Gastroesophageal sphincter (tissue), 4 donors: ENCODE data around the gene COL4A3. TPM values are rescaled to one million over a fixed set of nuclear protein-coding genes. Genes with fewer than 3 reads are reported as not detected.

Experiments
- ATAC-seq: fragments of 150-250 bp; one replicate; pipeline ENCODE4 v1.9.1; 2016; ENCODE audit warnings: mild to moderate bottlenecking, moderate library complexity
- H3K27ac ChIP-seq, 4 donors: fragments of 200-600 bp; sonication (generic) in 3 of 4; 1 replicate in 3 of 4; 2 replicates in 1 of 4; pipeline ENCODE4 v1.5.1; 2016 to 2019
- H3K27me3 ChIP-seq: fragments of 200-600 bp; sonication (generic); one replicate; pipeline ENCODE4 v1.5.1; 2019
- H3K36me3 ChIP-seq, 2 donors: fragments of 200-600 bp; sonication (generic); one replicate each; pipeline ENCODE4 v1.5.1; 2019; ENCODE audit warnings: control low read depth in 1 of 2
- H3K4me1 ChIP-seq, 3 donors: fragments of 200-600 bp; sonication (generic); 1 replicate in 2 of 3; 2 replicates in 1 of 3; pipeline ENCODE4 v1.5.1; 2016 to 2019; ENCODE audit warnings: control low read depth in 2 of 3
- H3K4me3 ChIP-seq, 2 donors: fragments of 200-600 bp; sonication (generic); one replicate each; pipeline ENCODE4 v1.5.1; 2019; ENCODE audit warnings: mild to moderate bottlenecking in 1 of 2, moderate library complexity in 1 of 2
- H3K9me3 ChIP-seq, 3 donors: fragments of 200-600 bp; sonication (generic); one replicate each; pipeline ENCODE4 v1.5.1; 2017 to 2019; ENCODE audit warnings: control low read depth in 2 of 3
- CTCF ChIP-seq, 4 experiments: fragments of 200-600 bp in 2 of 4; fragments of 450-650 bp in 2 of 4; sonication (generic) in 1 of 4; IDR thresholded peaks; one replicate each; pipeline ENCODE4 v1.5.1; 2017 to 2019; ENCODE audit warnings: antibody characterized with exemption in 4 of 4, mild to moderate bottlenecking in 2 of 4, moderate library complexity in 2 of 4
- EP300 ChIP-seq: sonication (generic); formaldehyde crosslinking; IDR thresholded peaks from one replicate; pipeline ENCODE4 v1.6.1; 2017; ENCODE audit warnings: antibody characterized with exemption, mild to moderate bottlenecking
- POLR2A ChIP-seq, 2 donors: fragments of 450-650 bp; IDR thresholded peaks; one replicate each; pipeline ENCODE4 v1.6.1; 2017; ENCODE audit warnings: antibody characterized with exemption in 2 of 2, mild to moderate bottlenecking in 2 of 2, moderate library complexity in 1 of 2
- POLR2AphosphoS5 ChIP-seq: sonication (generic); formaldehyde crosslinking; IDR thresholded peaks from one replicate; pipeline ENCODE4 v1.6.1; 2017; ENCODE audit warnings: antibody characterized with exemption
- WGBS, 2 donors: methylation state at CpG; one replicate each; pipeline ENCODE4 v1.1.5; 2018; ENCODE audit warnings: low coverage in 1 of 2; 5-methylcytosine and 5-hydroxymethylcytosine counted together
- total RNA-seq, 4 donors: library from RNA; depleted of rRNA; stranded (reverse); fragments of >200 nt; gene quantifications; one replicate each; pipeline ENCODE4 v1.1.0, GENCODE V29; 2016

The COL4A3 gene
- total RNA-seq, 4 donors from 2014 or later: 2.7 to 8.9 (median 6.1) TPM

DNA sequence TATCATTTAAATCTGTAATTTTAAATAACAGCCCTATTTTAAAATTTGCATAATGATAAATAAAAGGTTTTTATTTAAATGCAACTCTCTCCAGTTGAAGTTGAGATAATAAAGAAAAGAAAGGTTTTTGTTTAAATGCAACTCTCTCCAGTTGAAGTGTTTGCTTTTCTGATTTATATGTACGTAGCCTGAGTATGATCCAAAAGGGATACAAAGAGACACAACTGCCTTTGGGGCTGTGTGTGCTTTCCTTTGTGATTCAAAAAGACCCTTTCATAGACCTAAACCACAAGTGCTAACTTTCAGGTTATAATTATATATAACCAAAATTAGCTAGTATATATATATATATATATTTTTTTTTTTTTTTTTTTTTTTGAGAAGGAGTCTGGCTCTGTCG, 84.5 kb downstream of the COL4A3 start:
- Histone ChIP-seq H3K27ac (no peak overlapping the region), H3K4me3 (no peak overlapping the region), H3K36me3 (no peaks in the 10 kb centered on the region), H3K27me3 (no peaks in the 10 kb centered on the region), H3K9me3 (no peaks in the 10 kb centered on the region), H3K4me1 (no peaks in the 10 kb centered on the region)
- TF ChIP-seq EP300 (no peak), POLR2A (IDR thresholded peaks at IDR 0.05) (no peak), POLR2AphosphoS5 (no peak), CTCF (IDR thresholded peaks at IDR 0.05) (no peak)
- ATAC-seq: no peak
- 100% methylated on average over 1 of the region's 2 CpGs for WGBS, 2 donors

DNA sequence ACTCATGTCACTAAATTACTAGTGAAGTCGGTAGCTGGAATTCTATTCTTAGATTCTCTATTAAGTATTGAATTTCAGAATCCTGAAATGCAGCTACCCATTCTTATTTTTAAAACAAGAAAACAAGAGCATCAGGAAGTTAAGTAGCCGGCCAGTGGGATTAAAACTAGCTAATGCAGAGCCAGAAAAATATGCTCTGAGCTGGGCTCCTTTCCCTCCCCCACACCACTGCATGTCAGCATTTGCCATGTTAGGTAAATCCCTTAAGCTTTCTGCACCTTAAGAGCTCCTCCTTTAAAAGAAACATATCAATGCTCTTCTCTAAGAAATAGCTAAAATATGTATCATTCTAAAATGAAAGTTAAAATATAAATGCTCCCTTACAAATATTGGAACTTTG, 88.4 kb downstream of the COL4A3 start:
- no peaks in the 10 kb centered on the region for H3K27me3 ChIP-seq
- no peak overlapping the region for H3K4me3 ChIP-seq
- no peaks in the 10 kb centered on the region for H3K4me1 ChIP-seq
- no peaks in the 10 kb centered on the region for H3K9me3 ChIP-seq
- H3K27ac ChIP-seq: no peak overlapping the region
- H3K36me3 ChIP-seq: peaks cover 0 to 4% of the 10 kb centered on the region in 2 donors
- 31 to 51% methylated on average over 2 of the region's 2 CpGs for WGBS, 2 donors
- no peak for ATAC-seq
- TF ChIP-seq POLR2A (IDR thresholded peaks at IDR 0.05) (no peak), EP300 (no peak), CTCF (IDR thresholded peaks at IDR 0.05) (no peak), POLR2AphosphoS5 (no peak)

GRCh38 chr2:227256605-227257004, 92.2 kb downstream of the COL4A3 start:
- H3K4me1 ChIP-seq: no peaks in the 10 kb centered on the region
- no peaks in the 10 kb centered on the region for H3K27me3 ChIP-seq
- ATAC-seq: no peak
- no peak for TF ChIP-seq POLR2A (IDR thresholded peaks at IDR 0.05)
- TF ChIP-seq CTCF (IDR thresholded peaks at IDR 0.05): no peak
- TF ChIP-seq POLR2AphosphoS5: no peak
- TF ChIP-seq EP300: no peak
- H3K9me3 ChIP-seq: peaks cover 0 to 4% (median 0%) of the 10 kb centered on the region in 3 donors
- H3K4me3 ChIP-seq: no peak overlapping the region
- H3K36me3 ChIP-seq: peaks cover 0 to 12% of the 10 kb centered on the region in 2 donors
- H3K27ac ChIP-seq: no peak overlapping the region

DNA sequence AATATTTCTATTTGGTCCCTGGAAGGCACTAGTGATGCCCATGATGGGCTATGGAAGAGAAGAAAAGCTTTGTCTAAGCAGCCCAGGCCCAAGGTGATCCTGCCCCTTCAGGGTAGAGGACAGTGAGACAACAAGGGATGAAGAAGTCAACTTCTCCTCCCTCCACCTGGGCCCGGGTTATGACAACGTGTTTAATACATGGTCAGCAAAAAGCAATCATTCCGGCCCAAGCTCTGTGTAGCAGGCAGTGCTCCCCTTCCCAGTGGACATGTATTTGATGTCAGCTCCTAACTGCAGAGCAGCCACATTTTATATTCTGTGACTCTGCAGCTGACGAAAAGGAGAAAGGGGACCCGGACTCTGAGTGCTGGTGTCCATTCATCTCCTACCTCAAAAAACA, 93.4 kb downstream of the COL4A3 start:
- Histone ChIP-seq H3K4me3 (no peak overlapping the region), H3K36me3 (peaks cover 0 to 12% of the 10 kb centered on the region in 2 donors), H3K27me3 (no peaks in the 10 kb centered on the region), H3K4me1 (no peaks in the 10 kb centered on the region), H3K27ac (no peak overlapping the region), H3K9me3 (peaks cover 0 to 4% (median 0%) of the 10 kb centered on the region in 3 donors)
- no peak for TF ChIP-seq EP300
- TF ChIP-seq CTCF (IDR thresholded peaks at IDR 0.05): no peak
- no peak for TF ChIP-seq POLR2A (IDR thresholded peaks at IDR 0.05)
- TF ChIP-seq POLR2AphosphoS5: no peak
- no peak for ATAC-seq
- 90% methylated on average over 3 of the region's 5 CpGs; no CpG with 5 or more reads in 1 of the 2 donors for WGBS, 2 donors

DNA sequence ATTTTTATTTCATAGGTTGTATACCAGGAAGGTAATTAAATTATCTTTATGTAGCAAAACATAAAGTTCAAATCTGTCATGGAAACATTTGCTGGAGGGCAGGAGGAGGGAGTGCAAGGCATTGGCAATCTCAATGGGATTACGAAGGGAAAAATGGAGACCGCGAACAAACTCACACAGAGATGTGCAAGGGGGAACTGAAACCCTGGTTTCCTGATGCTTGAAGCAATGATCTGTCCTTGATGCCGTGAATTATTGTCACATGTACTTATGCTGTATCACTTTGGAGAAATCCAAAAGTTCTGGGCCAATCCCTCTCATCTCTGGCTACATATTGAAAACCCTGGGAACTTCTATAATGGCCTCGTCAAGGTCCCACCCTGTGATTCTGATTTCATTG, 95.6 kb downstream of the COL4A3 start:
- TF ChIP-seq EP300 (no peak), POLR2A (IDR thresholded peaks at IDR 0.05) (no peak), POLR2AphosphoS5 (no peak), CTCF (IDR thresholded peaks at IDR 0.05) (no peak)

More for the DNA sequence above, 95.6 kb downstream of the COL4A3 start:
- Histone ChIP-seq H3K4me3 (no peak overlapping the region), H3K4me1 (no peaks in the 10 kb centered on the region), H3K36me3 (peaks cover 0 to 12% of the 10 kb centered on the region in 2 donors), H3K27me3 (no peaks in the 10 kb centered on the region), H3K9me3 (peaks cover 0 to 4% (median 0%) of the 10 kb centered on the region in 3 donors), H3K27ac (no peak overlapping the region)
- ATAC-seq: no peak
- 89 to 93% methylated on average over 4 to 5 of the region's 5 CpGs for WGBS, 2 donors
